ENCODE results near the gene ATP5MC2.
"Not testable (repeated sequence)": the region's sequence is repeated elsewhere in the genome, so short reads cannot be mapped to it uniquely, and the experiment has no call there.

Gene ATP5MC2

GRCh38 chr12:53646300-53646699 is 29.6 kb downstream of the ATP5MC2 start:
- not testable (repeated sequence) for DNase-seq (ENCODE audit: low spot score)

- no peak for DNase-seq (ENCODE audit: low spot score)
Measured at GRCh38 chr12:53645165-53645564, 30.7 kb downstream of the ATP5MC2 start.

GRCh38 chr12:53644133-53644532 is 31.8 kb downstream of the ATP5MC2 start:
- DNase-seq (ENCODE audit: low spot score), result no peak

- DNase-seq (ENCODE audit: low spot score), result no peak
Measured at GRCh38 chr12:53643232-53643979, 32.5 kb downstream of the ATP5MC2 start.

GRCh38 chr12:53638057-53638456 is 37.8 kb downstream of the ATP5MC2 start:
- no peak for DNase-seq (ENCODE audit: low spot score)

GRCh38 chr12:53636641-53637040 is 39.2 kb downstream of the ATP5MC2 start:
- DNase-seq (ENCODE audit: low spot score), result no peak

GRCh38 chr12:53635708-53636107 is 40.2 kb downstream of the ATP5MC2 start:
- DNase-seq (ENCODE audit: low spot score), result not testable (repeated sequence)

GRCh38 chr12:53631721-53632120 is 44.2 kb downstream of the ATP5MC2 start:
- DNase-seq (ENCODE audit: low spot score), result no peak

- DNase-seq (ENCODE audit: low spot score), result no peak
Measured at GRCh38 chr12:53627919-53628318, 48.0 kb downstream of the ATP5MC2 start.

GRCh38 chr12:53626702-53627169 is 49.1 kb downstream of the ATP5MC2 start:
- DNase-seq (ENCODE audit: low spot score), result no peak

GRCh38 chr12:53625946-53626701 is 49.8 kb downstream of the ATP5MC2 start, which contains the start of gene ATF7:
Gene ATF7 (minus strand): TSS chr12:53626382. CDS start chr12:53601000, 25,382 bp downstream.
- DNase-seq (ENCODE audit: low spot score), result peak; percentile 99

- DNase-seq (ENCODE audit: low spot score), result no peak
Measured at GRCh38 chr12:53625373-53625945, 50.4 kb downstream of the ATP5MC2 start.

GRCh38 chr12:53624956-53625355 is 50.9 kb downstream of the ATP5MC2 start:
- no peak for DNase-seq (ENCODE audit: low spot score)

GRCh38 chr12:53624458-53624857 is 51.4 kb downstream of the ATP5MC2 start:
- no peak for DNase-seq (ENCODE audit: low spot score)

- DNase-seq (ENCODE audit: low spot score), result peak; percentile 65
Measured at GRCh38 chr12:53623548-53624385, 52.1 kb downstream of the ATP5MC2 start.

GRCh38 chr12:53622724-53623123 is 53.2 kb downstream of the ATP5MC2 start:
- no peak for DNase-seq (ENCODE audit: low spot score)

GRCh38 chr12:53618275-53618674 is 57.6 kb downstream of the ATP5MC2 start:
- DNase-seq (ENCODE audit: low spot score), result no peak

- DNase-seq (ENCODE audit: low spot score), result no peak
Measured at GRCh38 chr12:53617700-53618099, 58.2 kb downstream of the ATP5MC2 start.

- no peak for DNase-seq (ENCODE audit: low spot score)
Measured at GRCh38 chr12:53616950-53617349, 58.9 kb downstream of the ATP5MC2 start.

Measured in AG08395 (cell line).